Neural progenitor cell (in vitro differentiated cells): ENCODE data around the gene SIPA1L3.

ENCODE experiments used
- CTCF ChIP-seq: fragments of 200-600 bp; sonication (generic); IDR thresholded peaks from 2 replicates; pipeline ENCODE4 v1.5.1; 2017; ENCODE audit warnings: antibody characterized with exemption, mild to moderate bottlenecking
- EZH2 ChIP-seq: fragments of 200-600 bp; sonication (generic); IDR thresholded peaks from 2 replicates; pipeline ENCODE4 v1.6.1; 2017; ENCODE audit warnings: antibody characterized with exemption, mild to moderate bottlenecking, moderate library complexity
- EZH2phosphoT487 ChIP-seq: fragments of 200-600 bp; sonication (generic); IDR thresholded peaks from 2 replicates; pipeline ENCODE4 v1.6.1; 2017; ENCODE audit warnings: antibody characterized with exemption

- TF ChIP-seq CTCF (no peak), EZH2 (no peak), EZH2phosphoT487 (no peak)
Observed at GRCh38 chr19:38196948-38197656, 290.1 kb downstream of the SIPA1L3 start.
